GM23338 (cell line): Measurements from ENCODE around the gene AMPD2. TPM values are rescaled to one million over a fixed set of nuclear protein-coding genes. Genes with fewer than 3 reads are reported as not detected.

ENCODE experiments used
- ATAC-seq: fragments of 200-7000 bp; cut with Tn5 transposase; 3 replicates; pipeline ENCODE4 v1.9.1; 2020
- DNase-seq: peaks from one replicate; pipeline ENCODE4 v3.0.0-alpha.2; 2015; ENCODE audit warnings: low spot score
- H2AFZ ChIP-seq: fragments of 200-600 bp; sonication (generic); 2 replicates; pipeline ENCODE4 v1.8.0; 2016; ENCODE audit warnings: antibody characterized with exemption, mild to moderate bottlenecking, moderate library complexity
- H3F3A ChIP-seq: fragments of 200-600 bp; sonication (generic); replicated peaks from 2 replicates; pipeline ENCODE4 v1.8.0; 2017; ENCODE audit warnings: antibody characterized with exemption, mixed run types, low read depth
- H3K27ac ChIP-seq: fragments of 200-600 bp; sonication (generic); 2 replicates; pipeline ENCODE4 v1.6.1; 2016; ENCODE audit warnings: low read depth
- H3K27me3 ChIP-seq: fragments of 200-600 bp; sonication (generic); 2 replicates; pipeline ENCODE4 v1.8.0; 2016; ENCODE audit warnings: mild to moderate bottlenecking, mixed run types, moderate library complexity; ENCODE audit not compliant: insufficient read depth
- H3K36me3 ChIP-seq: fragments of 200-600 bp; sonication (generic); 2 replicates; pipeline ENCODE4 v1.8.0; 2016; ENCODE audit warnings: mild to moderate bottlenecking; ENCODE audit not compliant: insufficient read depth
- H3K4me1 ChIP-seq: fragments of 200-600 bp; sonication (generic); 2 replicates; pipeline ENCODE4 v1.8.0; 2016; ENCODE audit warnings: mild to moderate bottlenecking, moderate library complexity; ENCODE audit not compliant: insufficient read depth
- H3K4me2 ChIP-seq: fragments of 200-600 bp; sonication (generic); 2 replicates; pipeline ENCODE4 v1.7.1; 2017; ENCODE audit warnings: mixed run types
- H3K4me3 ChIP-seq: fragments of 200-600 bp; sonication (generic); 2 replicates; pipeline ENCODE4 v1.6.1; 2016; ENCODE audit warnings: mixed run types
- H3K79me2 ChIP-seq: fragments of 200-600 bp; sonication (generic); replicated peaks from 2 replicates; pipeline ENCODE4 v1.8.0; 2017; ENCODE audit warnings: mild to moderate bottlenecking; ENCODE audit not compliant: insufficient read depth
- H3K9me2 ChIP-seq: fragments of 200-600 bp; sonication (generic); 2 replicates; pipeline ENCODE4 v1.8.0; 2017; ENCODE audit not compliant: insufficient read depth
- H4K20me1 ChIP-seq: fragments of 200-600 bp; sonication (generic); replicated peaks from 2 replicates; pipeline ENCODE4 v1.8.0; 2017; ENCODE audit warnings: mild to moderate bottlenecking; ENCODE audit not compliant: insufficient read depth
- H3K27ac Mint-ChIP-seq: 2 replicates; pipeline ENCODE4 v1.8.0; 2020; ENCODE audit warnings: inconsistent platforms, mild to moderate bottlenecking, moderate library complexity, mixed read lengths
- H3K27me3 Mint-ChIP-seq: 3 replicates; pipeline ENCODE4 v1.8.0; 2022; ENCODE audit warnings: low read depth, mild to moderate bottlenecking, moderate library complexity, mixed read lengths, inconsistent platforms; ENCODE audit not compliant: insufficient read depth, poor library complexity
- H3K36me3 Mint-ChIP-seq: 3 replicates; pipeline ENCODE4 v1.8.0; 2021; ENCODE audit warnings: low read depth, mild to moderate bottlenecking, inconsistent platforms, moderate library complexity, mixed read lengths
- H3K4me1 Mint-ChIP-seq: 3 replicates; pipeline ENCODE4 v1.8.0; 2020; ENCODE audit warnings: mild to moderate bottlenecking, inconsistent platforms, mixed read lengths
- H3K4me3 Mint-ChIP-seq: 3 replicates; pipeline ENCODE4 v1.8.0; 2021; ENCODE audit warnings: moderate library complexity, mild to moderate bottlenecking, inconsistent platforms, mixed read lengths
- H3K9me3 Mint-ChIP-seq: 3 replicates; pipeline ENCODE4 v1.8.0; 2020; ENCODE audit warnings: moderate library complexity, mild to moderate bottlenecking, inconsistent platforms, mixed read lengths
- CTCF ChIP-seq, 2 experiments: fragments of 200-600 bp in 1 of 2; sonication (generic) in 1 of 2; conservative IDR thresholded peaks; 2 replicates each; pipeline versions ENCODE4 v1.5.1 to v1.6.1; 2016 to 2017; ENCODE audit warnings: antibody characterized with exemption in 2 of 2, low read depth in 2 of 2, mild to moderate bottlenecking in 2 of 2, moderate library complexity in 1 of 2
- ETS1 ChIP-seq: IDR thresholded peaks from 2 replicates; pipeline ENCODE4 v1.6.1; 2016; ENCODE audit warnings: antibody characterized with exemption
- EZH2 ChIP-seq: fragments of 200-600 bp; sonication (generic); IDR thresholded peaks from one replicate; pipeline ENCODE4 v1.8.0; 2017; ENCODE audit warnings: antibody characterized with exemption, mild to moderate bottlenecking, low read depth; ENCODE audit not compliant: unreplicated experiment
- EZH2phosphoT487 ChIP-seq: fragments of 200-600 bp; sonication (generic); IDR thresholded peaks from one replicate; pipeline ENCODE4 v1.8.1; 2018; ENCODE audit warnings: antibody characterized with exemption; ENCODE audit not compliant: unreplicated experiment
- JUNB ChIP-seq: IDR thresholded peaks from one replicate; pipeline ENCODE4 v1.6.1; 2016; ENCODE audit warnings: antibody characterized with exemption; ENCODE audit not compliant: unreplicated experiment
- NANOG ChIP-seq: IDR thresholded peaks from 2 replicates; pipeline ENCODE4 v1.6.1; 2016; ENCODE audit warnings: antibody characterized with exemption, borderline replicate concordance
- POLR2AphosphoS5 ChIP-seq: IDR thresholded peaks from 2 replicates; pipeline ENCODE4 v1.6.1; 2016; ENCODE audit warnings: antibody characterized with exemption, low read depth
- ZNF114 ChIP-seq: fragments of 250-450 bp; sonication (Bioruptor Pico); IDR thresholded peaks from 2 replicates; pipeline ENCODE4 v1.5.0; 2020; ENCODE audit warnings: mild to moderate bottlenecking, moderate library complexity
- ZNF331 ChIP-seq: fragments of 250-450 bp; sonication (Bioruptor Pico); IDR thresholded peaks from 2 replicates; pipeline ENCODE4 v1.5.0; 2020; ENCODE audit warnings: low read depth, mild to moderate bottlenecking, moderate library complexity
- polyA plus RNA-seq: library from polyadenylated mRNA; unstranded; fragments of >200 nt; fragmentation: Nextera tagmentation; extraction: Ambion mirVana; gene quantifications from 2 replicates; pipeline ENCODE4 v1.2.1, GENCODE V29; 2016
- total RNA-seq: library from RNA; depleted of rRNA; stranded (reverse); fragments of >200 nt; shearing (Covaris generic); gene quantifications from 2 replicates; pipeline ENCODE4 v1.2.3, GENCODE V29; 2014

The AMPD2 gene
- total and polyA plus RNA-seq, 2 experiments from 2014 or later, result 24.5 to 62.1 TPM

GRCh38 chr1:109629372-109630030 is 9.9 kb downstream of the AMPD2 start:
- Mint-ChIP-seq H3K36me3 (peaks cover 27% of the 10 kb centered on the region), H3K27ac (no peak overlapping the region), H3K4me3 (no peak overlapping the region), H3K27me3 (peaks cover 4% of the 10 kb centered on the region), H3K4me1 (peaks cover 11% of the 10 kb centered on the region), H3K9me3 (no peaks in the 10 kb centered on the region)
- TF ChIP-seq POLR2AphosphoS5 (no peak), ZNF114 (CRISPR knock-in tag) (no peak), EZH2 (no peak), EZH2phosphoT487 (no peak), NANOG (no peak), ZNF331 (CRISPR knock-in tag) (no peak), JUNB (no peak)
- H3K79me2 ChIP-seq, result no peaks in the 10 kb centered on the region
- no peaks in the 10 kb centered on the region for H3K9me2 ChIP-seq
- no peak for ATAC-seq
- DNase-seq, result no peak
- H3F3A ChIP-seq, result no peaks in the 10 kb centered on the region
- H3K4me1 ChIP-seq, result no peaks in the 10 kb centered on the region
- no peaks in the 10 kb centered on the region for H3K27me3 ChIP-seq
- H3K36me3 ChIP-seq, result peaks cover 4% of the 10 kb centered on the region; the same call in 1 of the 2 replicates
- H3K4me3 ChIP-seq, result no peak overlapping the region
- H2AFZ ChIP-seq, result no peak overlapping the region
- no peak overlapping the region for H3K4me2 ChIP-seq
- H4K20me1 ChIP-seq, result no peaks in the 10 kb centered on the region
- peak overlapping the region; percentile 55; the same call in 1 of the 2 replicates for H3K27ac ChIP-seq

GRCh38 chr1:109630081-109630897 is 10.7 kb downstream of the AMPD2 start:
- Histone ChIP-seq H2AFZ (no peak overlapping the region), H3K36me3 (peaks cover 4% of the 10 kb centered on the region; the same call in 1 of the 2 replicates), H4K20me1 (no peaks in the 10 kb centered on the region), H3K4me2 (no peak overlapping the region), H3K79me2 (no peaks in the 10 kb centered on the region), H3F3A (no peaks in the 10 kb centered on the region), H3K4me3 (no peak overlapping the region), H3K27me3 (no peaks in the 10 kb centered on the region), H3K4me1 (no peaks in the 10 kb centered on the region), H3K27ac (peak overlapping the region; percentile 55; the same call in 1 of the 2 replicates), H3K9me2 (no peaks in the 10 kb centered on the region)
- DNase-seq (peak; percentile 66), ATAC-seq (peak; percentile 51)
- Mint-ChIP-seq H3K9me3 (no peaks in the 10 kb centered on the region), H3K27ac (no peak overlapping the region), H3K4me1 (peaks cover 19% of the 10 kb centered on the region), H3K4me3 (no peak overlapping the region), H3K36me3 (peaks cover 27% of the 10 kb centered on the region), H3K27me3 (peaks cover 4% of the 10 kb centered on the region)
- no peak for TF ChIP-seq ETS1
- TF ChIP-seq CTCF (conservative IDR thresholded peaks at IDR 0.05; ENCODE audit: low read depth in 2 of 2), result peak in 1 of 2 experiments; percentile 56; a peak in 2 of 4 replicates
